ENCODE results near the gene RNASEH2B. TPM values are rescaled to one million over a fixed set of nuclear protein-coding genes. Genes with fewer than 3 reads are reported as not detected.

The RNASEH2B gene
- total RNA-seq, 1 donor from 2014 or later = 57.5 TPM

- Histone ChIP-seq H3K4me3 (no peak overlapping the region), H4K20me1 (ENCODE audit: low read depth) (no peaks in the 10 kb centered on the region), H3K79me2 (ENCODE audit: low read depth) (peaks cover 4% of the 10 kb centered on the region), H3K4me2 (no peak overlapping the region), H3K9me3 (ENCODE audit: low read depth) (no peaks in the 10 kb centered on the region), H2AFZ (replicated peaks) (no peak overlapping the region), H3K9ac (no peak overlapping the region), H3K27me3 (no peaks in the 10 kb centered on the region), H3K36me3 (no peaks in the 10 kb centered on the region), H3K27ac (no peak overlapping the region), H3F3A (ENCODE audit: low read depth) (no peaks in the 10 kb centered on the region), H3K4me1 (no peaks in the 10 kb centered on the region)
- no peak for DNase-seq (ENCODE audit: low spot score)
- peaks cover 5% of the 10 kb centered on the region for H3K4me1 Mint-ChIP-seq
- H3K27me3 Mint-ChIP-seq (ENCODE audit: insufficient read depth, low read depth) = peaks cover 3% of the 10 kb centered on the region
- H3K27ac Mint-ChIP-seq = no peak overlapping the region
- TF ChIP-seq, protein P1, sequence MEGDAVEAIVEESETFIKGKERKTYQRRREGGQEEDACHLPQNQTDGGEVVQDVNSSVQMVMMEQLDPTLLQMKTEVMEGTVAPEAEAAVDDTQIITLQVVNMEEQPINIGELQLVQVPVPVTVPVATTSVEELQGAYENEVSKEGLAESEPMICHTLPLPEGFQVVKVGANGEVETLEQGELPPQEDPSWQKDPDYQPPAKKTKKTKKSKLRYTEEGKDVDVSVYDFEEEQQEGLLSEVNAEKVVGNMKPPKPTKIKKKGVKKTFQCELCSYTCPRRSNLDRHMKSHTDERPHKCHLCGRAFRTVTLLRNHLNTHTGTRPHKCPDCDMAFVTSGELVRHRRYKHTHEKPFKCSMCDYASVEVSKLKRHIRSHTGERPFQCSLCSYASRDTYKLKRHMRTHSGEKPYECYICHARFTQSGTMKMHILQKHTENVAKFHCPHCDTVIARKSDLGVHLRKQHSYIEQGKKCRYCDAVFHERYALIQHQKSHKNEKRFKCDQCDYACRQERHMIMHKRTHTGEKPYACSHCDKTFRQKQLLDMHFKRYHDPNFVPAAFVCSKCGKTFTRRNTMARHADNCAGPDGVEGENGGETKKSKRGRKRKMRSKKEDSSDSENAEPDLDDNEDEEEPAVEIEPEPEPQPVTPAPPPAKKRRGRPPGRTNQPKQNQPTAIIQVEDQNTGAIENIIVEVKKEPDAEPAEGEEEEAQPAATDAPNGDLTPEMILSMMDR (IDR thresholded peaks at IDR 0.05) = no peak
- no peak for TF ChIP-seq EZH2 (IDR thresholded peaks at IDR 0.05)
- no peak for TF ChIP-seq EZH2phosphoT487 (IDR thresholded peaks at IDR 0.05)
- no peaks in the 10 kb centered on the region for H3K9me3 Mint-ChIP-seq
- peaks cover 18% of the 10 kb centered on the region for H3K36me3 Mint-ChIP-seq
- no peak overlapping the region for H3K4me3 Mint-ChIP-seq
Measured at GRCh38 chr13:50932091-50932490, 22.5 kb downstream of the RNASEH2B start.

DNA sequence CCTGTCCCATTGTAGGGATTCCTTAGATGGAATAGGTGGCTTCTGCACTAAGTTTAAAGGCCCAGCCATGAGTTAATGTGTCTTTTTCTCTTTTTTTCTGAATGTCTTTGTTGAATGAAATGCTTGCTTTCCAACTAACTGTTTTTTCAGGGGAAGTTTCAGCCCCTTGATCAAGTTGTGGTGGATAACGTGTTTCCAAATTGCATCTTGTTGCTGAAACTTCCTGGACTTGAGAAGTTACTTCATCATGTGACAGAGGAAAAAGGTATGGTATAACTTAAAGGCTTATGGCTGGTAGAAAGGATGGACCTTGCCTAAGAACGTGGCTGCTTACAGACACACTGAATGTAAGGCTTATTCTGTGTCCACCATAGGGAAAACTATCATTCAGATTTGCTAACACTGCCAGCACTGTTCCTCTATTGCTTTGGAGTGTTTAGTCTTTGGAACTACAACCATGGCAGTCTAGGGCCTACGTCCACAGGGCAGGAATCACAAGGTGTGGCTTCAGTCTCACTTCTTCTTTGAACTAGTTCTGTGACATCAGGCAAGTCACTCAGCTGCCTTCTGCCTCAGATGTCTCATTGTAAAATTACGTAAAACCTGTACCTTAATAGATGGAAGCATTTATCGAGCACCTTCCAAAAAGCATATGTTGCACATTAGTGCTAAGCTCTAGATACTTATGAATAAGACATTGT is 25.3 kb downstream of the RNASEH2B start:
- Mint-ChIP-seq H3K4me1 (peaks cover 5% of the 10 kb centered on the region), H3K36me3 (peaks cover 23% of the 10 kb centered on the region), H3K27me3 (ENCODE audit: insufficient read depth, low read depth) (peaks cover 3% of the 10 kb centered on the region), H3K9me3 (peaks cover 5% of the 10 kb centered on the region), H3K27ac (no peak overlapping the region), H3K4me3 (no peak overlapping the region)
- no peak overlapping the region for H3K9ac ChIP-seq
- no peak overlapping the region for H3K27ac ChIP-seq
- H3K9me3 ChIP-seq (ENCODE audit: low read depth) = peaks cover 10% of the 10 kb centered on the region
- H3K36me3 ChIP-seq = peaks cover 7% of the 10 kb centered on the region
- no peak overlapping the region for H2AFZ ChIP-seq (replicated peaks)
- no peaks in the 10 kb centered on the region for H3F3A ChIP-seq (ENCODE audit: low read depth)
- H4K20me1 ChIP-seq (ENCODE audit: low read depth) = no peaks in the 10 kb centered on the region
- H3K4me3 ChIP-seq = no peak overlapping the region
- no peaks in the 10 kb centered on the region for H3K27me3 ChIP-seq
- no peak overlapping the region for H3K4me2 ChIP-seq
- H3K79me2 ChIP-seq (ENCODE audit: low read depth) = no peaks in the 10 kb centered on the region
- DNase-seq (ENCODE audit: low spot score) = no peak
- TF ChIP-seq EZH2 (IDR thresholded peaks at IDR 0.05) (no peak), EZH2phosphoT487 (IDR thresholded peaks at IDR 0.05) (no peak)
- TF ChIP-seq, protein P1 (IDR thresholded peaks at IDR 0.05) = no peak
- H3K4me1 ChIP-seq = no peaks in the 10 kb centered on the region

GRCh38 chr13:50936679-50937078 is 27.1 kb downstream of the RNASEH2B start:
- peaks cover 8% of the 10 kb centered on the region for H3K4me1 Mint-ChIP-seq
- H3K27ac Mint-ChIP-seq = no peak overlapping the region
- Histone ChIP-seq H3K4me2 (no peak overlapping the region), H3K27me3 (no peaks in the 10 kb centered on the region), H3K36me3 (peaks cover 7% of the 10 kb centered on the region), H3K9me3 (ENCODE audit: low read depth) (peaks cover 10% of the 10 kb centered on the region), H3K27ac (no peak overlapping the region), H4K20me1 (ENCODE audit: low read depth) (no peaks in the 10 kb centered on the region), H3K4me1 (no peaks in the 10 kb centered on the region), H3F3A (ENCODE audit: low read depth) (no peaks in the 10 kb centered on the region), H3K4me3 (no peak overlapping the region), H3K9ac (no peak overlapping the region), H2AFZ (replicated peaks) (no peak overlapping the region), H3K79me2 (ENCODE audit: low read depth) (no peaks in the 10 kb centered on the region)
- H3K9me3 Mint-ChIP-seq = peaks cover 5% of the 10 kb centered on the region
- no peak for TF ChIP-seq EZH2phosphoT487 (IDR thresholded peaks at IDR 0.05)
- TF ChIP-seq, protein P1 (IDR thresholded peaks at IDR 0.05) = no peak
- no peak for TF ChIP-seq EZH2 (IDR thresholded peaks at IDR 0.05)
- no peak for DNase-seq (ENCODE audit: low spot score)
- peaks cover 23% of the 10 kb centered on the region for H3K36me3 Mint-ChIP-seq
- peaks cover 4% of the 10 kb centered on the region for H3K27me3 Mint-ChIP-seq (ENCODE audit: insufficient read depth, low read depth)
- no peak overlapping the region for H3K4me3 Mint-ChIP-seq
